BE2C (cell line): ENCODE data around the gene BCL11A.

ENCODE experiments used
- DNase-seq: peaks from one replicate; pipeline ENCODE4 v3.0.0-alpha.2; 2020
- H3K27me3 ChIP-seq: fragments of 250-450 bp; sonication (Bioruptor Pico); 2 replicates; pipeline ENCODE4 v1.5.1; 2020; ENCODE audit warnings: mild to moderate bottlenecking
- H3K36me3 ChIP-seq: fragments of 250-450 bp; sonication (Bioruptor Pico); 2 replicates; pipeline ENCODE4 v1.5.1; 2020; ENCODE audit warnings: mild to moderate bottlenecking
- H3K4me1 ChIP-seq: fragments of 250-450 bp; sonication (Bioruptor Pico); 2 replicates; pipeline ENCODE4 v1.5.1; 2020
- H3K4me3 ChIP-seq: 2 replicates; pipeline ENCODE4 v1.5.1; 2011; ENCODE audit warnings: low read depth, low read length
- H3K9me3 ChIP-seq: fragments of 250-450 bp; sonication (Bioruptor Pico); 2 replicates; pipeline ENCODE4 v1.5.1; 2020
- CTCF ChIP-seq: IDR thresholded peaks from 2 replicates; pipeline ENCODE4 v1.5.1; 2012; ENCODE audit warnings: mild to moderate bottlenecking, low read depth, low read length

BCL11A gene

GRCh38 chr2:60595953-60596352 is 42.5 kb upstream of the BCL11A start:
- H3K36me3 ChIP-seq, result no peaks in the 10 kb centered on the region
- no peak for DNase-seq
- H3K27me3 ChIP-seq, result no peaks in the 10 kb centered on the region
- no peak for TF ChIP-seq CTCF
- no peaks in the 10 kb centered on the region for H3K4me1 ChIP-seq
- H3K9me3 ChIP-seq, result no peaks in the 10 kb centered on the region
- no peak overlapping the region for H3K4me3 ChIP-seq

GRCh38 chr2:60589104-60589503 is 35.6 kb upstream of the BCL11A start:
- Histone ChIP-seq H3K9me3 (no peaks in the 10 kb centered on the region), H3K27me3 (no peaks in the 10 kb centered on the region), H3K4me1 (no peaks in the 10 kb centered on the region), H3K36me3 (no peaks in the 10 kb centered on the region), H3K4me3 (no peak overlapping the region)
- no peak for DNase-seq
- no peak for TF ChIP-seq CTCF

- TF ChIP-seq CTCF, result no peak
- H3K9me3 ChIP-seq, result no peaks in the 10 kb centered on the region
- H3K4me3 ChIP-seq, result no peak overlapping the region
- DNase-seq, result no peak
- no peaks in the 10 kb centered on the region for H3K4me1 ChIP-seq
- H3K27me3 ChIP-seq, result peaks cover 4% of the 10 kb centered on the region; the same call in 1 of the 2 replicates
- H3K36me3 ChIP-seq, result no peaks in the 10 kb centered on the region
These were observed 32.6 kb upstream of the BCL11A start for GRCh38 chr2:60586081-60586480.

GRCh38 chr2:60585276-60585675 is 31.8 kb upstream of the BCL11A start:
- TF ChIP-seq CTCF, result no peak
- Histone ChIP-seq H3K4me3 (no peak overlapping the region), H3K36me3 (no peaks in the 10 kb centered on the region), H3K9me3 (no peaks in the 10 kb centered on the region), H3K4me1 (no peaks in the 10 kb centered on the region), H3K27me3 (peaks cover 4% of the 10 kb centered on the region; the same call in 1 of the 2 replicates)
- no peak for DNase-seq

- DNase-seq, result no peak
- peaks cover 4% of the 10 kb centered on the region; the same call in 1 of the 2 replicates for H3K27me3 ChIP-seq
- no peaks in the 10 kb centered on the region for H3K9me3 ChIP-seq
- no peak overlapping the region for H3K4me3 ChIP-seq
- no peak for TF ChIP-seq CTCF
- H3K4me1 ChIP-seq, result no peaks in the 10 kb centered on the region
- H3K36me3 ChIP-seq, result no peaks in the 10 kb centered on the region
These were observed 30.1 kb upstream of the BCL11A start for GRCh38 chr2:60583604-60584003.

GRCh38 chr2:60581433-60582282 is 28.2 kb upstream of the BCL11A start:
- Histone ChIP-seq H3K4me1 (no peaks in the 10 kb centered on the region), H3K4me3 (peak overlapping the region; percentile 41), H3K9me3 (no peaks in the 10 kb centered on the region), H3K36me3 (no peaks in the 10 kb centered on the region), H3K27me3 (peaks cover 4% of the 10 kb centered on the region; the same call in 1 of the 2 replicates)
- DNase-seq, result peak; percentile 63
- TF ChIP-seq CTCF, result peak; percentile 60
